Mesothelial cell of epicardium (in vitro differentiated cells): ENCODE data around the gene TUBD1. TPM values are rescaled to one million over a fixed set of nuclear protein-coding genes. Genes with fewer than 3 reads are reported as not detected.

Source experiments
- DNase-seq, 2 experiments: peaks; one replicate each; pipeline ENCODE4 v3.0.0; 2021; ENCODE audit warnings: low spot score in 2 of 2; ENCODE audit not compliant: unreplicated experiment in 2 of 2
- H3K27ac Mint-ChIP-seq: 2 replicates; pipeline ENCODE4 v1.8.0; 2021; ENCODE audit warnings: mixed read lengths
- H3K27me3 Mint-ChIP-seq: 2 replicates; pipeline ENCODE4 v1.8.0; 2021; ENCODE audit warnings: low read depth, mixed read lengths
- H3K36me3 Mint-ChIP-seq: 2 replicates; pipeline ENCODE4 v1.8.0; 2021; ENCODE audit warnings: mixed read lengths
- H3K4me1 Mint-ChIP-seq: 2 replicates; pipeline ENCODE4 v1.8.0; 2021; ENCODE audit warnings: mixed read lengths
- H3K4me3 Mint-ChIP-seq: 2 replicates; pipeline ENCODE4 v1.8.0; 2021; ENCODE audit warnings: mild to moderate bottlenecking, moderate library complexity, mixed read lengths
- H3K9me3 Mint-ChIP-seq: 2 replicates; pipeline ENCODE4 v1.8.0; 2021; ENCODE audit warnings: mixed read lengths
- total RNA-seq: library from RNA; stranded (reverse); gene quantifications from 3 replicates; pipeline ENCODE4 v1.2.1, GENCODE V29; 2021
- TF ChIP-seq, protein P1 (sequence below): fragments of 200-600 bp; sonication (generic); IDR thresholded peaks from one replicate; pipeline ENCODE4 v1.5.0; 2021; ENCODE audit warnings: antibody characterized with exemption; ENCODE audit not compliant: unreplicated experiment

TUBD1 gene
- total RNA-seq, 1 donor from 2014 or later, result 13.0 TPM

GRCh38 chr17:59838052-59838916 lies 54.5 kb downstream of the TUBD1 start:
- TF ChIP-seq, protein P1, sequence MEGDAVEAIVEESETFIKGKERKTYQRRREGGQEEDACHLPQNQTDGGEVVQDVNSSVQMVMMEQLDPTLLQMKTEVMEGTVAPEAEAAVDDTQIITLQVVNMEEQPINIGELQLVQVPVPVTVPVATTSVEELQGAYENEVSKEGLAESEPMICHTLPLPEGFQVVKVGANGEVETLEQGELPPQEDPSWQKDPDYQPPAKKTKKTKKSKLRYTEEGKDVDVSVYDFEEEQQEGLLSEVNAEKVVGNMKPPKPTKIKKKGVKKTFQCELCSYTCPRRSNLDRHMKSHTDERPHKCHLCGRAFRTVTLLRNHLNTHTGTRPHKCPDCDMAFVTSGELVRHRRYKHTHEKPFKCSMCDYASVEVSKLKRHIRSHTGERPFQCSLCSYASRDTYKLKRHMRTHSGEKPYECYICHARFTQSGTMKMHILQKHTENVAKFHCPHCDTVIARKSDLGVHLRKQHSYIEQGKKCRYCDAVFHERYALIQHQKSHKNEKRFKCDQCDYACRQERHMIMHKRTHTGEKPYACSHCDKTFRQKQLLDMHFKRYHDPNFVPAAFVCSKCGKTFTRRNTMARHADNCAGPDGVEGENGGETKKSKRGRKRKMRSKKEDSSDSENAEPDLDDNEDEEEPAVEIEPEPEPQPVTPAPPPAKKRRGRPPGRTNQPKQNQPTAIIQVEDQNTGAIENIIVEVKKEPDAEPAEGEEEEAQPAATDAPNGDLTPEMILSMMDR, result no peak

DNA sequence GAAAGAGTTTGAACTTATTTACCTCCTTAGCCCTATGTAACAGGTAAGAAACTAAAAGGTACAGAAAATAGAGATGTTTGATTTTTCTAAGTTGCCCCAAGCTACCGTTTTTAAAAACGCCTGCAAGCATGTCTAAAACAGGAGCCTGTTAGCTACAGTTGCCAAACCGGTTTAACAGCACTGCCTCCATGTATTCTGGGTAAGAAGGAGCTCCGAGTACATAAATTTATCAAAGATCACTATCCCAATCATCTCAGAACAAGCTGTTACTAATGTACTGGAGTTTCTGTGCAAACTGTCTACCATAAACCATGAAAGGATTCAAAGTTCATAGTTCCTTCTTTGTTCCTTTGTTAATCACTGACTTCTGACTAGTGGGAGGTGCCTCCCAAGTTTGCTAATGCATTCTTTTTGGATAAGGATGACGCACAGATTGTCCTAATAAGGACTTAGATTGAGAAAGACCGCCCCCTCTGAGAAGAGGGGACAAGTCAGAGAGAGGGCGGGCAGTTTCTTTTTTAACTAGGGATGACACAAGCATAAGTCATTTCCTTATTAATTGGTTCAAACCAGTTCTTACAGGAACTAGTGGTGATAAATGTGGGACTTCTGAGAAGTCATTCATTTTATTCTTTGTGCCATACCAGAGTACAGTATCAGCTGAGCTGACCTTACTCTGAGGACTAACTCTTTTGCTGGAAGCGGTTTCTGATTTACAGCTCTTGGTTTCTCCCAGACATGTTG lies 55.3 kb downstream of the TUBD1 start:
- no peaks in the 10 kb centered on the region for H3K9me3 Mint-ChIP-seq
- H3K36me3 Mint-ChIP-seq, result peaks cover 31% of the 10 kb centered on the region
- H3K27me3 Mint-ChIP-seq, result no peaks in the 10 kb centered on the region
- H3K4me1 Mint-ChIP-seq, result peaks cover 57% of the 10 kb centered on the region
- peak overlapping the region; percentile 94 for H3K4me3 Mint-ChIP-seq
- H3K27ac Mint-ChIP-seq, result peak overlapping the region; percentile 99
- DNase-seq, result peak in 1 of 2 experiments; percentile 48
- TF ChIP-seq, protein P1, result no peak

More at GRCh38 chr17:59838052-59838916, 54.5 kb downstream of the TUBD1 start:
- Mint-ChIP-seq H3K4me3 (peak overlapping the region; percentile 94), H3K9me3 (no peaks in the 10 kb centered on the region), H3K27me3 (no peaks in the 10 kb centered on the region), H3K4me1 (peaks cover 58% of the 10 kb centered on the region), H3K36me3 (peaks cover 35% of the 10 kb centered on the region), H3K27ac (peak overlapping the region; percentile 99)
- no peak for DNase-seq

DNA sequence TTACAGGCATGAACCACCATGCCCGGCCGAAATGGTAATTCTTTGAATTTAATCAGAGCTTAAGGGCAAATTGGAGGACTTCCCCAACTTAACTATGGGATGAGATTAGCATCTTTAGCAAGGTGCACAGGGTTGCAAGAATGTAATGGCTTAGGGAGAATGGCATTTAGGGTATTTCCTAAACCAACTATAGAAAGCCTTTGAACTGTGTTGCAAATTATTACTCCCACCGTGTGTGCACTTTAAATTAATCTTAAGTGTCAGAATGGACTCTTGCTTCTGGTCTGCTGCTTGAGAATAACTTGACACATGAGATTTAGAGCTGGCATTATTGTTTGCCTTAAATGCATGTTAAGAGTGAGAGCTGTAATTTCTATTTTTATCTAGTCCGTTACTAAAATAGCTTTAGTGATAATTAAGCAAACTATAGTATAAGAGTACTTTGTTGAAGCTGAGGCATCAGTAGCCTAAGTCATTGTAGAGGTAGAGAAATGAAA lies 59.8 kb downstream of the TUBD1 start:
- H3K4me1 Mint-ChIP-seq, result peaks cover 62% of the 10 kb centered on the region
- TF ChIP-seq, protein P1, result no peak
- H3K27me3 Mint-ChIP-seq, result no peaks in the 10 kb centered on the region
- H3K27ac Mint-ChIP-seq, result peak overlapping the region; percentile 89
- DNase-seq, result no peak
- H3K36me3 Mint-ChIP-seq, result peaks cover 1% of the 10 kb centered on the region
- no peaks in the 10 kb centered on the region for H3K9me3 Mint-ChIP-seq
- H3K4me3 Mint-ChIP-seq, result no peak overlapping the region

- TF ChIP-seq, protein P1, result no peak
- no peak for DNase-seq
- Mint-ChIP-seq H3K4me1 (peaks cover 62% of the 10 kb centered on the region), H3K4me3 (no peak overlapping the region), H3K9me3 (no peaks in the 10 kb centered on the region), H3K36me3 (peaks cover 1% of the 10 kb centered on the region), H3K27me3 (no peaks in the 10 kb centered on the region), H3K27ac (peak overlapping the region; percentile 90)
These were observed 61.8 kb downstream of the TUBD1 start for GRCh38 chr17:59830846-59831486.

DNA sequence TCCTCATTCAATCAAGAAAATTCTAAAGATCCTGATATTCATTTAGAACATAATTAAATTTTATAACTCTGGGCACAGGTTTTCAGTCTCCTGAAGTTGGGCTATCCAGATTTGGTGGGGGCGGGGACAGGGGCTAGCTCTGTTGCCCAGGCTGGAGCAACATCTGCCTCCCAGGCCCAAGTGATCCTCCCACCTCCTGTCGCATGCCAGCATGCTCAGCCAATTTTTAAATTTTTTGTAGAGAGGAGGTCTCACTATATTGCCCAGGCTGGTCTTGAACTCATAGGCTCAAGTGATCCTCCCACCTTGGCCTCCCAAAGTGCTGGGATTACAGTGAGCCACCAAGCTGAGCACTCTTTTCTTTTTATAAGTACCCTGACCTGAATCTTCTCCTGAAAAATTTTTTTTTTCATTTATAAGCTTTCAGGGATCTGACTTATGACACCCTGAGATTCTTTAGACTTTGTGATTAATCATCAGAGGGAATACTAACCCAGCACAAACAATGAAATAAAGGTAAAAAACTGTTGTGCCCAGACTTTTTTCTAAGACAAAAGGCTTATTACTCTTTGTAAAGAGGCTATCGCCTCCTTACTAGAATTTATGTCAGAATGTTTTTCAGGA lies 62.6 kb downstream of the TUBD1 start:
- Mint-ChIP-seq H3K36me3 (peaks cover 1% of the 10 kb centered on the region), H3K27ac (peak overlapping the region; percentile 98), H3K27me3 (no peaks in the 10 kb centered on the region), H3K4me3 (no peak overlapping the region), H3K4me1 (peaks cover 68% of the 10 kb centered on the region), H3K9me3 (no peaks in the 10 kb centered on the region)
- TF ChIP-seq, protein P1, result no peak
- DNase-seq, result no peak
